Gastroesophageal sphincter (tissue), 3 donors: Measurements from ENCODE around the gene TRMT5.

ENCODE experiments used
- CTCF ChIP-seq, 4 experiments: fragments of 200-600 bp in 2 of 4; fragments of 450-650 bp in 2 of 4; sonication (generic) in 1 of 4; IDR thresholded peaks; one replicate each; pipeline ENCODE4 v1.5.1; 2017 to 2019; ENCODE audit warnings: antibody characterized with exemption in 4 of 4, mild to moderate bottlenecking in 2 of 4, moderate library complexity in 2 of 4
- EP300 ChIP-seq: sonication (generic); formaldehyde crosslinking; IDR thresholded peaks from one replicate; pipeline ENCODE4 v1.6.1; 2017; ENCODE audit warnings: antibody characterized with exemption, mild to moderate bottlenecking
- POLR2A ChIP-seq, 2 donors: fragments of 450-650 bp; IDR thresholded peaks; one replicate each; pipeline ENCODE4 v1.6.1; 2017; ENCODE audit warnings: antibody characterized with exemption in 2 of 2, mild to moderate bottlenecking in 2 of 2, moderate library complexity in 1 of 2

GRCh38 chr14:60944204-60944603 lies 36.7 kb downstream of the TRMT5 start:
- no peak for TF ChIP-seq CTCF (IDR thresholded peaks at IDR 0.05)
- TF ChIP-seq POLR2A (IDR thresholded peaks at IDR 0.05): no peak
- no peak for TF ChIP-seq EP300
